Liver (tissue), 2 donors: ENCODE data around the gene SLITRK1.

Source experiments
- CTCF ChIP-seq: fragments of 150-350 bp; IDR thresholded peaks from 2 replicates; pipeline ENCODE4 v1.5.1; 2017; ENCODE audit warnings: improper control_type of control experiment, low read depth, low read length; ENCODE audit not compliant: missing input control
- REST ChIP-seq: IDR thresholded peaks from 2 replicates; pipeline ENCODE4 v1.6.1; 2016; ENCODE audit warnings: antibody characterized with exemption, mild to moderate bottlenecking
- donor health status: healthy.

GRCh38 chr13:83914368-83914767, 32.1 kb upstream of the SLITRK1 start:
- TF ChIP-seq CTCF (no peak), REST (no peak)
